ENCODE data around the gene ZFHX3.

The ZFHX3 gene

GRCh38 chr16:72833482-72833881 is 214.4 kb downstream of the ZFHX3 start:
- intact Hi-C loops (cut with DNase I; ENCODE audit: low total_unique reads), result loop anchor here (5.0 to 10.0 kb wide), 2 partner anchors 341 to 929 kb away; no protein-coding TSS in a partner anchor
- H3K27ac ChIP-seq, result peak overlapping the region; percentile 17 to 67

GRCh38 chr16:72832621-72833248 is 215.2 kb downstream of the ZFHX3 start:
- no peaks in the 10 kb centered on the region for H3K9me3 ChIP-seq
- peaks cover 0 to 12% (median 11%) of the 10 kb centered on the region in 3 donors for H3K36me3 ChIP-seq
- H3K4me1 ChIP-seq, result peaks cover 0 to 55% (median 24%) of the 10 kb centered on the region in 4 donors
- peak; percentile 92 to 98 for TF ChIP-seq CTCF (IDR thresholded peaks at IDR 0.05)
- H3K27ac ChIP-seq, result peak overlapping the region; percentile 17 to 67
- no peak overlapping the region for H3K4me3 ChIP-seq
- H3K27me3 ChIP-seq, result no peaks in the 10 kb centered on the region
- peak; percentile 86 to 89 for DNase-seq
- intact Hi-C loops (cut with DNase I; ENCODE audit: low total_unique reads), result loop anchor here (5.0 to 10.0 kb wide), 2 partner anchors 342 to 930 kb away; no protein-coding TSS in a partner anchor

More at GRCh38 chr16:72833482-72833881, 214.4 kb downstream of the ZFHX3 start:
- DNase-seq, result no peak
- Histone ChIP-seq H3K36me3 (peaks cover 0 to 12% (median 11%) of the 10 kb centered on the region in 3 donors), H3K27me3 (no peaks in the 10 kb centered on the region), H3K4me1 (peaks cover 0 to 51% (median 20%) of the 10 kb centered on the region in 4 donors), H3K4me3 (no peak overlapping the region), H3K9me3 (no peaks in the 10 kb centered on the region)
- no peak for TF ChIP-seq CTCF (IDR thresholded peaks at IDR 0.05)

- Histone ChIP-seq H3K27ac (peak overlapping the region; percentile 8 to 67), H3K36me3 (peaks cover 0 to 12% (median 11%) of the 10 kb centered on the region in 3 donors), H3K4me1 (peaks cover 0 to 57% (median 26%) of the 10 kb centered on the region in 4 donors), H3K9me3 (no peaks in the 10 kb centered on the region), H3K27me3 (no peaks in the 10 kb centered on the region), H3K4me3 (no peak overlapping the region)
- no peak for DNase-seq
- intact Hi-C loops (cut with DNase I; ENCODE audit: low total_unique reads), result loop anchor here (5.0 to 10.0 kb wide), 2 partner anchors 345 to 932 kb away; no protein-coding TSS in a partner anchor
- TF ChIP-seq CTCF (IDR thresholded peaks at IDR 0.05), result no peak
Observed at GRCh38 chr16:72829846-72830775, 217.8 kb downstream of the ZFHX3 start.

GRCh38 chr16:72827866-72828265 is 220.1 kb downstream of the ZFHX3 start:
- H3K4me1 ChIP-seq, result peaks cover 0 to 46% (median 28%) of the 10 kb centered on the region in 4 donors
- no peaks in the 10 kb centered on the region for H3K9me3 ChIP-seq
- no peak overlapping the region for H3K4me3 ChIP-seq
- TF ChIP-seq CTCF (IDR thresholded peaks at IDR 0.05), result no peak
- intact Hi-C loops (cut with DNase I; ENCODE audit: low total_unique reads), result no loop called here
- H3K36me3 ChIP-seq, result peaks cover 0 to 12% (median 11%) of the 10 kb centered on the region in 3 donors
- no peaks in the 10 kb centered on the region for H3K27me3 ChIP-seq
- H3K27ac ChIP-seq, result peak overlapping the region; percentile 4 to 51
- DNase-seq, result no peak

- peaks cover 0 to 61% (median 25%) of the 10 kb centered on the region in 4 donors for H3K4me1 ChIP-seq
- intact Hi-C loops (cut with DNase I; ENCODE audit: low total_unique reads), result no loop called here
- peaks cover 0 to 12% (median 11%) of the 10 kb centered on the region in 3 donors for H3K36me3 ChIP-seq
- H3K27ac ChIP-seq, result no peak overlapping the region
- no peaks in the 10 kb centered on the region for H3K27me3 ChIP-seq
- DNase-seq, result no peak
- no peak for TF ChIP-seq CTCF (IDR thresholded peaks at IDR 0.05)
- H3K9me3 ChIP-seq, result no peaks in the 10 kb centered on the region
- H3K4me3 ChIP-seq, result no peak overlapping the region
Observed at GRCh38 chr16:72825912-72826621, 221.9 kb downstream of the ZFHX3 start.
